Cerebellar cortex (tissue), 1 donor: Measurements from ENCODE around the gene ATRIP.
A peak's percentile ranks its signal among the peaks of the same experiment; 100 is the strongest.
"Not testable (repeated sequence)": the region's sequence is repeated elsewhere in the genome, so short reads cannot be mapped to it uniquely, and the experiment has no call there.

Experiments
- DNase-seq: peaks from one replicate; pipeline ENCODE4 v3.0.0-alpha.2; 2015; ENCODE audit warnings: low spot score

Gene ATRIP

DNA sequence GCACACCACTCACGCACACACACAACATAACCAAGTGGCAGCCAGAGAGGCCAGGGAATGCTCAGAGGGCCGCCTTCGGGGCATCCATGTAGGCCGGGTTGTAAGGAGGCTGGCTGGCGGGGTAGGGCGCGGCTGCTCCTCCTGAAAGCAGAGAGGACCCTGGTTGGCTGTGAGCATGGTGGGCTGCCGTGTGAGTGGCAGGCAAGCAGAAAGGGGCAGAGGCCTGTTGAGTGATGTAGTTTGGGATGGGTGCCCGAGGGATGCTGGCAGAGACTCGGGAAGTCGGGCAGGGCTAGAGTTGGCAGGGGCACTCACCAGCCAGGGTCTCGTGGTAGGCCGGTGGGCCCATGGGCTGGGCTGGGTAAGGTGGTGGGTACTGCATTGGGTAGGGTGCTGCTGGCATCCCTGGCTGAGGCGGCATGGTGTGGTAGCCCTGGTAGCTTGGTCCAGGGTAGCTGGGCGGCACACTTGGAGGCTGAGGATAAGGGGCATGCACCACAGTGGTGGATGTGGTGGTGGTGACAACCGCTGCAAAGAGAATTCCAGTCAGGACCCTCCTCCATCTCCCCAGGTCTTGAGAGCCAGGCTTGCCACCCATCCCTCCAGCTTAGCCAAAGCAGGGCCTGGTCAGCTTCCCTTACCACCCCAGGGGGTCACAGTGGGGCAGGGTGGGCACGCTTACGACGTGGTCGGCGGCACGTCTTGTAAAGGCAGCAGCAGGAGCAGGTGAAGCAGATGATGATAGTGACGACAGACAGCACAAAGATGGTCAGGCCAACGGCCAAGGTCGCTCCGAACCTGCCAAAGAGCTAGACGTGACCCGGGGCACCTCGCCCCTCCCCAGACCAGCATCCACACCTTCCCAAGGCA lies 22.7 kb downstream of the ATRIP start:
- DNase-seq = no peak

DNA sequence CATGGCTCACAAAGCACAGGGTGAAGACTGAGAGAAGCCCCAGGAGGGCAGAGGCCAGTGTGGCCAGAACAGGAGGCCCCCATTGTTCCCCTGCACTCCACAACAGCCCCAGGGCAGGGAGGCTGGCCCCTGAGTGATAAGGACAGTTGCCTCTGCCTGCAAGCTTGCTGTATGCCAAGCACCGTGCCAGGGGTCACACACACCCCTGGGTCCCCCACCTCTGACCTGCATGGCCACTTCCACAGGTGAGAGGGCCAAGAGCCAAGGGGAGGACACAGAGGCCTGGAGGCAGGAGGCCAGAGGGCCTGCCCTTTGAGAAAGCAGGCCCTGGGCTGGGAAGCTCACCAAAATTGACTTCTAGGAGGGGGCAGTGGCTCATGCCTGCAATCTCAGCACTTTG lies 23.7 kb downstream of the ATRIP start:
- no peak for DNase-seq

DNA sequence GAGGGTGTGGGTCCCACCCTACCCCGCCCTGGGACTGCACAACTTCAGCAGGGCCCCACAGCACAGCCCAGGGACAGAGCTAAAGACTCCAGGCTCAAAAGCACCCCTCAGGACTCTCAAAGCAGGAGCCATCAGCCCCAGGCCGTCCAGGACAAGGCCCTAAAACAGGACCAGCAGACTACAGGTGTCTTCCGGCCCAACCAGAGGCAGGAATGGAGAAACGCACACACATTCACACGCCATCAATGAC lies 26.1 kb downstream of the ATRIP start:
- DNase-seq = no peak

DNA sequence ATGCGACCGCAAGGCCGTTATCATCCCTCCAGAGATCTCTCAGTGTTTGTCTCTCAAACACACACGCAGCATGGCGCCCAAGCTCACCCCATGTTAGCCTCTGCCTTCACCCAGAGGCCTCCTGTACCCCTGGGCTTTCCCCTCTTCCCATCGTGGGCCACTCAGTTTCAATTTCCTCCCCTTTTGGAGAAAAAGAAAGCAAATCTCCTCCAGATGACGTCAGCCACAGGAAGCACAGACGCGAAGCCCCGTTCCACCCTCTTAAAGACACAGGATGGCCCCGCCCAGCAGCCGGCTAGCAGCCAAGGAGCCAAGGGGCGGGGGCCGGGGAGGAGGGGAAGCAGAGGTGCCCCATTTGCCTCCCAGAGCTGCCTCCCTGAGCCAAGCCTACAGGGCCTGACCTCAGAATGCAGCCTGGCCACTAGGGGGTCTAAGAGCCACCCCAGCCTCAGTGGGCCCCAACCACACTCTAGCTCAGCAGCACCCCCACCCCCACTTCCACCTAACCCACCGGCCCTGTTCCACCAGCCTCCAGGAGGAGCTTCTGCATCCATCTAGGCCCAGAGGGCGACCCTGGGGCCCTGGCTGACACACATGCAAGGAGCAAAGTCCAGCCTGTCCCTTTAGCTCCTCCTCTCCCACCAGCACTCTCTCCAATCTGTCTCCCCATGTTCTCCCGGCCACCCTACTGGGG lies 26.5 kb downstream of the ATRIP start:
- peak; percentile 94 for DNase-seq

DNA sequence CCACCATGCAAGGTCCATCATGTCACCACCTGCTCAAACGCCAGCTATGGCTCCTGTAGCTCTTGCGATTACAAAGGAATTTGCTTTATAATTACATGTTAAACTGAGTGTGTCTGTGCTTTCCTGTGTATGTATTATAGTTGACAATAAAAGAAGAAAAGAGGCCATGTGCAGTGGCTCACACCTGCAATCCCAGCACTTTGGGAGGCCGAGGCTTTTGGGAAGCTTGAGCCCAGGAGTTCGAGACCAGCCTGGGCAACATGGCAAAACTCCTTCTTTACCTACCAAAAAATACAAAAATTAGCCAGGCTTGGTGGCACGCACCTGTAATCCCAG lies 27.0 kb downstream of the ATRIP start:
- DNase-seq = no peak

DNA sequence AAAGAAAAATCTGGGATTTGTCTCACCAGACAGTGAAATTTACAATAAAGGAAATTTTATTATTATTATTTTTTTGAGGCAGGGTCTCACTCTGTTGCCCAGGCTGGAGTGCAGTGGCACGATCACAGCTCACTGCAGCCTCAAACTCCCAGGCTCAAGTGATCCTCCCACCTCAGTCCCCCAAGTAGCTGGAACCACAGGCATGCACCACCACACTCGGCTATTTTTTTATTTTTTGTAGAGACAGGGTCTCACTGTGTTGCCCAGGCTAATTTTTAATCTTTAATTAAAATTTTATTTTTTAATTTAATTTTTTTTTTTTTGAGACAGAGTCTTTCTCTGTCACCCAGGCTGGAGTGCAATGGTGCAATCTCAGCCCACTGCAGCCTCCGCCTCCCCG lies 27.5 kb downstream of the ATRIP start:
- not testable (repeated sequence) for DNase-seq

DNA sequence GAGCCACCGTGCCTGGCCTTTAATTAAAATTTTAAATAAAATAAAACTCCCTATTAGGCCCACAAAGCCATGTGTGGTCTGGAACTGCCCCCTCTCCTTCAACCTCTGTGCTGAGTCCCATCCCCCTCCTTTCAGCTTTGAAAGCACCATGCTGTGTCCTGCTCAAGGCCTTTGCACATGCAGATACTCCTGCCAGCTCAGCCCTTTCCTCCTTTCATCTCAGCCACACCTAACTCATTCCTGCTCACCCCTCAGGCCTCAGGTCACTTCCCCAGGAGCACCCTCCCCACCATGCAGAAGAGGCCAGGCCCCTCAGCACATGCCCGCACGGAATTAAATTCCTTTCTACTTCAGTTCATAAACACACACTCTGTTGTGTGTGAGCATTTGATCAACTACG lies 28.1 kb downstream of the ATRIP start:
- DNase-seq = no peak

DNA sequence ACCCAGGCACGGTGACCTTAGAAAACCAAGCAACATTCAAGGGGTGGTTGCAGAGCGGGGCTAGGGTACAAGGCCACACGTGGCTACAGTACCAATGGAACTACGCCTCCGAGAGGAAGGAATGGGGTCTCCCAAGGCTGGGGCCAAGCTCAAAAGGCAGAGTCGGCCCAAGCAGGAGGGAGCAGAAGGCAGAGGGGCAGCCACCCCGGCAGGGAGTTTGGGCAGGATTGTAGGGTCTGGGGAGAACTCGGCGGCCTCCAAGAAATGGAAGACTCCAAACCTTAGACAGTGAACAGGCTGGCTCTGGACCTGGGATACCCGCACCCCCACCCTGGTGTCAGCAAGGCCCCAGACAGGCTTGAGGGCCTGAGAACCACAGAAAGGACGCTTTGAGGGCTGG lies 28.7 kb downstream of the ATRIP start:
- no peak for DNase-seq

DNA sequence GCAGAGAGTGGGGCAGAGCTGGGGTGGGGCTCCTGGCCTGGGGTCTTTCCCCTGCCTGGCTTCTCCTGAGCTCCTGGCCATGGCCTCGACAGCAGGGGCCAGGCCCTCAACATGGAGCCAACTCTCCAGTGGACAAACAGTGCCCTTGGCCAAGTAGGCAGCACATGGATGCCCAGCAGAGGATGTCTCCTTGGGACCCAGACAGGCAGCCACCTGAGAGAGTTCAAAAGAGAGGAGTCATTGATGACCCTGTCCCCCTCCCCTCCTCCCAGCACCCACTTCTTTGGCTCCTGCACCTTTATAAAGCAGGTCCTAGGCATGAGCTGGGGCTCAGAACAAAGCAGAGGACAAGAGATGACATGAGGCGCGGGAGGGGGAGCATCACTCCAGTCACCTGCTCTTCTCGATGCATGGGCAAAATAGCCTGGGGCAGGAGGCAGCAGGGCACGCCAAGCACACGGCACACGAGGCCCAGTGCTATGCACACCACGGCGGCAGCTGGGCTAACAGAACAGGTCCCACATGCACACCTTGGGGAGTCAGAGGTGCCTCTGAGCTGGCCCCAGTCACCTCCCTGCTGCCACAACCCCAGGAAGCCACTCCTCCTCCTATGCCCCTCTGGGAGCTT lies 30.0 kb downstream of the ATRIP start:
- no peak for DNase-seq

DNA sequence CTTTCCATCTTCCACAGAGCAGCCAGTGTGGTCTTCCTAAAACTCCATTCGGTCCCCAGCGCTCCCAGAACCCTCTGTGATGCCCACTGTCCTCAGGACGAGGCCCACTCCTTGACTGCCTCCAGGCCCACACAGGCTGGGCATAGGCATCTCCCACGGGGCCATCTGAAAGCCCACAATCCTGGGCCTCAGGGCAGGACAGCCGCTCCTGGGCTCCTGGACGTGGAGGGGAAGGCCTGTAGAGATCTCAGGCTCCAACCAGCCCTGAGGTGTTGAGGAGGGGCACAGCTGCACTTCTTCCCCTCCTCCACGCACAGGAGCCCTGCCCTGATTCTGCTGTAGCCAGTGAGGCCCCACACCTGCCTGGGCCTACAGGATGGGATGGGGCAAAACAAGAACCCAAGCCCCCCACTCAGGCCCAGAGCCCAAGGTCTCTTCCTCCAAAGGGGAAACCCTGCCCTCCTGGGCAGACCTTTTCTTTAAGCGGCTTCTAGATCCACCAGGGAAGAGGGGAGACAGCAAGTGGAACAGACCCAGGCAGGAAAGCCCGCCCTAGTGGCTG lies 31.5 kb downstream of the ATRIP start:
- DNase-seq = no peak

DNA sequence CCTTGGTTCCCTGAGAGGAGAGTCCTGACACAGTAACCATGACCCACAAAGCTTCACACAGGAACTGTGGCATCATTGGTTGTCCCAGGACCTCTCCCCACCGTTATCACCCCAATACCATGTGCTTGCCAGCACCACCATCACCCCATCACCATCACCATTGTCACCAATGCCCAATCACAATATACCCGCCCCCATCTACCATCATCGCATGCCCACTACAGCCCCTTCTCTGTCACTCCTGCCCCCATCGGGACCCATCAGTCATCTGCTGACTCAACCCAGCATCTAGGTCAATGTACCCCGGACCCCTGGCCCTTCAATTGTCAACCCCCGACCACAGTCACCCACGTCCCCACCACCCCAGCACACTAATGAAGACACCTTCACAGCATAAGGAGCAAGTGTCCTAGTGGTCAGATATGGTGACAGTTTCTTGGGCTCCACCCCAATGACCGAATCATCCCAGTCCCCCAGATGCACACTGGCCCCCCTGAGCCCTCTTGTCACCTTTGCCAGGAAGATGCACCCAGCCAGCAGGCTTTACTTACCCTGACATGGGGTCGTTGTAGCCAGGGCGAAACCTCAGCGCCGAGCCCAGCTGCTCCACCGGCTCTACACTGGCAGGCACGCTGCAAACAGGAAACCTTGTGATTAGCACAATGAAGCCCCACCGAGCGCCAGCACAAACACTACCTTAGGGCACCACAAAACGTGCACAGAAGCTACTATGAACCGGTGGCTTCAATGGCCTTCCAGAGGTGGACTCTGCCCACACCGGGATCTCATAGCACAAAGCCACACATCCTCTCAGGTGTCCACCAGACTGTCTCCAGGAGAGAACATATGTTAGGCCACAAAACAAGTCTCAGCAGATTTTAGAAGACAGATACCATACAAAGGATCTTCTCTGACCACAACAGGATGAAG lies 32.4 kb downstream of the ATRIP start:
- DNase-seq = no peak

DNA sequence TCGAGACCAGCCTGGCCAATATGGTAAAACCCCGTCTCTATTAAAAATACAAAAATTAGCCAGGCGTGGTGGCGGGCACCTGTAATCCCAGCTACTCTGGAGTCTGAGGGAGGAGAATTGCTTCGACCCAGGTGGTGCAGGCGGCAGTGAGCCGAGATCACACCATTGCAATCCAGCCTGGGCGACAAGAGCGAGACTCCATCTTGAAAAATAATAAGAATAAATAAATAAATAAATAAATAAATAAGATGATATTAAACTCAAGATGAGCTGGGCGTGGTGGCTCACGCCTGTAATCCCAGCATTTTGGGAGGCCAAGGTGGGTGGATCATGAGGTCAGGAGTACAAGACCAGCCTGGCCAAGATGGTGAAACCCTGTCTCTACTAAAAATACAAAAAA lies 34.4 kb downstream of the ATRIP start:
- not testable (repeated sequence) for DNase-seq

DNA sequence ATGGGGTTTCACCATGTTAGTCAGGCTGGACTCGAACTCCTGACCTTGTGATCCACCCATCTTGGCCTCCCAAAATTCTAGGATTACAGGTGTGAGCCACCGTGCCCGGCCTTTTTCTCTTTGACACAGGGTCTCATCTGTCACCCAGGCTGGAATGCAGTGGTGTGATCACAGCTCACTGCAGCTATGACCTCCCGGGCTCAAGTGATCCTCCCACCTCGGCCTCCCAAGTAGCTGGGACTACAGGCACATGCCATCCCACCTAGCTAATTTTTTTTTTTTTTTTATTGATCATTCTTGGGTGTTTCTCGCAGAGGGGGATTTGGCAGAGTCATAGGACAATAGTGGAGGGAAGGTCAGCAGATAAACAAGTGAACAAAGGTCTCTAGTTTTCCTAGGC lies 36.3 kb downstream of the ATRIP start:
- DNase-seq = not testable (repeated sequence)

DNA sequence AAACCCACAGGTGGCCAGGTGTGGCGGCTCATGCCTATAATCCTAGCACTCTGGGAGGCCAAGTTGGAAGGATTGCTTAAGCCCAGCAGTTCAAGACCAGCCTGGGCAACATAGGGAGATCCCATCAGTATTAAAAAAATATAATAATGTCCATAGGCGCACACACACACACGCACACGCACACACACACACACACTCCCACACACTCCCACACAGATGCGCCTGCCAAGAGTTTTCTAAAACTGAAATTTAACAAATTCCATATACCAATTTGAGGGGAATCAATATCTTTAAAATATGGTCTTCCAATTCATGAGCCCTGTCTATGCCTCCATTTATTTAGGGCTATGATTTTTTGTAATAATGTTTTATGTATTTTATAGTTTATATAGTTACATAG lies 40.4 kb downstream of the ATRIP start:
- DNase-seq = no peak

DNA sequence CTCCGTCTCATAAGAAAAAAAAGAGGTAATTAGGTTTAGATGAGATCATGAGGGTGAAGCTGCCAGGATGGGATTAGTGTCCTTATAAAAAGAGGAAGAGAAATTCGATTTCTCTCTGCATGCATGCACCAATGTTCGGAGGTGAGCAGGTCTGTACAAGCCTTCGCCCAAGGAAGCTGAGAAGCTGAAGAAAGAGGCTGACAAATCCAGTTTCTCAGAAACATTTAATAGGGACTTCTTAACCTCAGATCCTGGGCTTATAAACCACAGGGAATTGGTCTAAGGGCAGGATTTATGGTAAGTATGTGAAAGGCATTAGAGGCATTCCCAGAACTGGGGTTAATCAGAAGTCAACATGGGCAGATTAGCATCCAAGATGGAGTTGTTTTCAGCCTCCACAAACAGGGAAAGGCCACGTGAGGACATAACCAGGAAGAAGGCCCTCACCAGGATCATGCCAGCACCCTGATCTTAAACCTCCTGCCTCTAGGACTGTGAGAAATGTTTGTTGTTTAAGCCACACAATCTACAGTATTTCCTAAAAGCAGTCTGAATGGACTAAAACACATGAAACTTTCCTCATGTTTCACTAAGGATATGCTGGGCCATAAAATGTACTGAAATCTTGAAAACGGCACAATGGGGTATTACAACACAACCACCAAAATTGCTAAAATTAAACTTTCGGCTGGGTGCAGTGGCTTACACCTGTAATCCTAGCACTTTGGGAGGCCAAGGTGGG lies 46.1 kb downstream of the ATRIP start:
- no peak for DNase-seq

DNA sequence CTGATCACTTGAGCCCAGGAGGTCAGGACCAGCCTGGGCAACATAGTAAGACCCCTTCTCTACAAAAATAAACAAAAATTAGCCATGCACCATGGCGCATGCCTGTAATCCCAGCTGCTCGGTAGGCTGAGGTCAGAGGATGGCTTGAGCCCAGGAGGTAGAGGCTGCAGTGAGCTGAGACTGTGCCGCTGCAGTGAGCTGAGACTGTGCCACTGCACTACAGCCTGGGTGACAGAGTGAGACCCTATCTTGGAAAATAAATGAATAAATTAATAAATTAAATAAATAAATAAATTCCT lies 46.6 kb downstream of the ATRIP start:
- DNase-seq = no peak

DNA sequence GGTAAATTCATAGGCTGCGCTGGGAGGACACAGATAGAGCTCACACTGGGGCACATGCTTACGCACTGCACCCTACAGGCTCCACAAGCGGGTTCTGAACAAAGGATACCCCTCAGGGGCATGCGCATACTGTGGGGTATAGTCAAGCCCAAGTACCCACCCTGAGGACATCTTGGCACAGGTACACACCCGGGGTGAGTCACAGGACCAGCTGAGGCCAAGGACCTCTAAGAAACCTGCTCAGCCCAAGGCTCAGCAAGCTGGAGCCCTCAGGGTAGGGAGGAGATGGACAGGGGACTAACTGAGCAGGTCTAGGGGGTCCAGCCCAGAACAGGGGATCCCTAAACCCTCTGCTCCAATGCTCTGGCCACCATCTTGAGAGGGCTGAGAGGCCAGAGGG lies 54.1 kb downstream of the ATRIP start:
- DNase-seq = no peak

DNA sequence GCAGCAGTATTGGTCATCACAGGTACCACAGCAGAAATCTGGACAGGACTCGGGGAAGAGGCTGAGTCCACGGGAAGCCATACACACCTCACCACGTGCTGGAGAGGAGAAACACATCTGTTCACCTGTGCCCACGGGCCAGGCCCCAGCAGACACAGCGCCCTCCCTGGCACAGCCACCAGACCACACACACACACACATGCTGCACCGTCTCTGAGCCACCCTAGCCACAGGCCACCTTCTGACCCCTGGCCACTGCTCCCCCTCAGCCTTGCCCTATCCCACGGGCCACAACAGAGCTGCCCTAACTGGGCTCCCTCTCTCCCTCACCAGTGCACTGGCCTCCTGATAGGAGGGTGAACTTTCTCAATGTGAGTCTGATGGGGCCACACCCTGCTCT lies 54.7 kb downstream of the ATRIP start:
- DNase-seq = no peak

DNA sequence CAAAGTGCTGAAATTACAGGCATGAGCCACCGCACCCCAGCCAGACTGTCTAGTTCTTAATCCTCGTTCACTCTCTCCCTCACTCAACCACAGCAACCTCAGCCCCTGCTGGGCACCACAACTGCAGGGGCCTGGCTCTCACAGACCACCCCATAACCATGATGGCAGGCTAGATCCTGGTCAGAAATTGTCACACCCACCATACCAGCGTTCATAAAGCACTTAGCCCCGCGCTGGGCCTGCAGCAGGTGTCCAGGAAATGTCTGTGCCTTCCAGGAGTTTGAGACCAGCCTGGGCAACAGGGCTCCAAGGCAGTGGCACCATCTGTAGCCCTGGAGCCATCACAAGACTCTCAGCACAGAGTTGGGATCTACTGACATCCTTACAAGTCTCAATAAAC lies 55.6 kb downstream of the ATRIP start:
- no peak for DNase-seq

DNA sequence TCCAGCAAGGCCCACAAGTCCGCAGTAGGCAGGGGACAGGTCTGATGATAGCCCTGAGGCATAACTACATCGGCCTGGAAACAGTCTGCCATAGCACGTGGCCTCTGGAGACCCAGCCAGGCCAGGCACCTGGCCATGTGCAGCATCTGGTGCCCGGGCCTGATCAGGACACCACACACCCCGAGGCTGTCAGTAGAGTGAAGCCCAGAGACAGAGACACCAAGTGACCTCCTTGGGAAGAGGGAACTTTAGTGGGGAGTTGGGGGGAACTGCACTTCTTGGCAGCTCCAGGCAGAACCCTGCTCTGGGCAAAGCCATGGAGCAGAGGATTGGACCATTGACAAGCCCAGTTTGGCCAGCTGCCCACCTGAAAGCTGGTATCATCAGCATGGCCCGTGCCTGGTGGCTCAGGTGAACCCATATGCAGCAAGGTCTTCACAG lies 56.2 kb downstream of the ATRIP start:
- DNase-seq = peak; percentile 78

DNA sequence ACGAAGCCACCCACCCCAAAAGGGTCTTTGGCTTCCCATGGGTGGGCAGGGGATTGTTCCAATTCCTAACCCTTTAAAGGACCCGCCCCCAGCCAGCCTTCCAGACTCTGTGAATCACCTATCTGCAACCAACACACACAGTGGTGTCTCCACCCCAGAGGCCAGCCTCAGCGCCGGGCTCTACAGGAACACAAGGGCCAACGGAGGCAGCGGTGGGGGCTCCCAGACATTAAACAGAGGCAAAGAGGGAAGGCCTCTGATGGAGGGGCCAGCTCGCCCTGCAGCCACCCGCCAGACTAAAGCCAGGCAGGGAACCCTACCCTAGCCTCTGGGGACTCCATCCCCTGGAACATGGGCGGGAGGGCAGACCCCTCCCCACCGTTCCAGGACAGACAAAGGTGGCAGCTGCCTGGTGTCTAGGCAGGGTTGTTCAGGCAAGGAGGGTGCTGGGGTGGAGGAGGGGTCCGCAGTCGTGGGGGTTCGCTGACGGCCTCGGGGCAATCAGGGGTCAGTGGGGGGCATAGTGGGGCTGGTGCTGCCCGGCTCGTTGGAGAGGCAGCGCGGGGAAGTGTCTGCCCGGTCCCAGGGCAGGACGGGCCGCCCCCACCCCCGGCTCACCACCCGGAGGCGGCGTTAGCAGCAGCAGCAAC lies 57.0 kb downstream of the ATRIP start:
- no peak for DNase-seq
